ENCODE data around the gene RHOBTB3.

Gene RHOBTB3

DNA sequence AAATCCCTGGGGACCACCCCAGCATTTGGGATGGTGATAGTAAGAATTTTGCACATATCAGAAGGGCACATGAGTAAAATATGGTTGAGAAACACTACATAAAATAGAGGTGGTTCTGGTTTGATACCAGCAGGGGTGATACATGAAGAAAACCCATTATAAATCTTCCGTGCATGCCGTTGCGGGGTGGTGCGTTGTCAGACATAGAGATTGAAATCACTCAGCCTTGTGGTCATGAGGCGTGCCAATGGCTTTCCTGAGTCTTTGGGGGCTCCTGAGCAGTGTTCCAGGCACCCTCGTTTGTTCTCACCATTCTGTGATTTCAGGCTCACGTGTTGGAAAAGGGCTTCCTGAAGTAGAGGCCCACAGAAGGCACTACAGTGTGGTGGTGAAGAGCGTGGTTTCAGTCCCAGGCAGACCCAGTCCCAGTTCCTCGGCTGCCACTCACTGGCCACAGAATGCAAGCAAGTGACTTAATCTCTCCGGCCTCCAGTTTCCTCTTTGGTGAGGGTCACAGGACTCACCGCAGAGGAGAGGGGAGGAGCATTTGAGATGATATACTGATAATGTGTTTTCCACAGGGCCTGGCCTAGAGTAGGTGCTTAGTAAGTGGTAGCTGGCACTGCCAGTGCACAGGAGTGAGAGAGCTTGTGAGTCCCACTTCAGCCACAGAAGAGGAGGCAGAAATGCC, 111.9 kb downstream of the RHOBTB3 start:
- DNase-seq (ENCODE audit: low spot score) = peak; percentile 53

DNA sequence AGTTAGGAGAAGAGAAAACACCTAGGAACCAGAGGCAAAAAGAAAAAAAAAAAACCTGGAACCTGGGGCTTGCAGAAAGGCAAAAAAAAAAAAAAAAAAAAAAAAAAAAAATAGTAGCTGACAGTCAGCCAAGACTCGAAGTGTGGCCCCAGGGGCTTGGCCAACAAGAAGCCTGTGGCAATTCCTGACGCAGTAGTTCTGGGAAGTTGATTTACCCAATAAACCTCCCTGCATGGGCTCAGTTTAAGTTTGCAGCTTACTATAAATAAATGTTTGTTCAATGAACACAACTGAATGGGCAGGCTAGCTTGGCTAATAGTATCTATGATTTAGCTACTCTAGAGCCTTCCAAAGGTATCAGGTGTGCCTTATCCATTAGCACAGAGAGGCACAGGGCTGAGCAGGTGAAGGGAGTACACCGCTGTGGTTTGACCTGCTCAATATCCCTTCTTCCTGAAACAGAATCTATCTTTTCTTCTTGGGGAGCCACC, 112.6 kb downstream of the RHOBTB3 start:
- DNase-seq (ENCODE audit: low spot score) = no peak

DNA sequence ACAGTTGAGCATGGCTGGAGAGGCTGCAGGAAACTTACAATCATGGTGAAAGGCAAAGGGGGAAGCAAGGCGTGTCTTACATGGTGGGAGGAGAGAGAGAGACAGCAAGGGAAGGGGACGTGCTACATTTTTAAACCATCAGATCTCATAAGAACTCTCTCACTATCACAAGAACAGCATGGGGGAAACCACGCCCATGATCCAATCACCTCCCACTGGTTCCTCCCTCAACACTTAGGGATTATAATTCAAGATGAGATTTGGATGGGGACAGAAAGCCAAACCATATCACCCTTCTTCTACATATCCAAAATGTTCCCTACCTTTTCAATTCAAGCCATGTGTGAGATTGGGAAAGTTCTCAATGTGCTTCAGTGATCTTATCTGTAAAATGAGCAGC, 114.3 kb downstream of the RHOBTB3 start:
- no peak for DNase-seq (ENCODE audit: low spot score)
